ENCODE results near the gene KIF4A. TPM values are rescaled to one million over a fixed set of nuclear protein-coding genes. Genes with fewer than 3 reads are reported as not detected.
"Not testable (repeated sequence)": the region's sequence is repeated elsewhere in the genome, so short reads cannot be mapped to it uniquely, and the experiment has no call there.

The KIF4A gene
- total RNA-seq, result 2.9 TPM

- DNase-seq (ENCODE audit: low spot score in 2 of 2) (peak; percentile 60 to 82), FAIRE-seq (no peak)
These were observed at the start of gene KIF4A, which contains the start of gene PDZD11 for GRCh38 chrX:70289793-70290770. KIF4A (plus strand) TSS chrX:70290104; CDS start chrX:70290459, 355 bp downstream. PDZD11 (minus strand) TSS chrX:70289927; CDS start chrX:70289341, 586 bp downstream.

GRCh38 chrX:70240751-70241150 lies 49.2 kb upstream of the KIF4A start:
- DNase-seq (ENCODE audit: low spot score in 2 of 2) (no peak), FAIRE-seq (no peak)

GRCh38 chrX:70241501-70241900 lies 48.4 kb upstream of the KIF4A start:
- FAIRE-seq (no peak), DNase-seq (ENCODE audit: low spot score in 2 of 2) (no peak)

- DNase-seq (ENCODE audit: low spot score in 2 of 2); FAIRE-seq: not testable (repeated sequence)
These were observed 46.3 kb upstream of the KIF4A start for GRCh38 chrX:70243601-70244000.

- DNase-seq (ENCODE audit: low spot score in 2 of 2), result no peak
- FAIRE-seq, result no peak
These were observed 45.0 kb upstream of the KIF4A start for GRCh38 chrX:70244881-70245280.

- FAIRE-seq (no peak), DNase-seq (ENCODE audit: low spot score in 2 of 2) (no peak)
These were observed 42.7 kb upstream of the KIF4A start for GRCh38 chrX:70247252-70247651.

- DNase-seq (ENCODE audit: low spot score in 2 of 2) (no peak), FAIRE-seq (no peak)
These were observed 37.4 kb upstream of the KIF4A start for GRCh38 chrX:70252491-70252890.

GRCh38 chrX:70253377-70254062 lies 36.4 kb upstream of the KIF4A start:
- DNase-seq (ENCODE audit: low spot score in 2 of 2) (no peak), FAIRE-seq (no peak)

- DNase-seq (ENCODE audit: low spot score in 2 of 2) (no peak), FAIRE-seq (no peak)
These were observed 35.9 kb upstream of the KIF4A start for GRCh38 chrX:70254063-70254400.

- no peak for DNase-seq (ENCODE audit: low spot score in 2 of 2)
- FAIRE-seq, result no peak
These were observed 35.0 kb upstream of the KIF4A start for GRCh38 chrX:70254909-70255308.

- FAIRE-seq (no peak), DNase-seq (ENCODE audit: low spot score in 2 of 2) (no peak)
These were observed 34.5 kb upstream of the KIF4A start for GRCh38 chrX:70255452-70255851.

GRCh38 chrX:70257423-70258288 lies 32.2 kb upstream of the KIF4A start:
- DNase-seq (ENCODE audit: low spot score in 2 of 2), result no peak
- no peak for FAIRE-seq

GRCh38 chrX:70260104-70260503 lies 29.8 kb upstream of the KIF4A start, which contains the start of gene P2RY4:
P2RY4 (minus strand) TSS chrX:70260204; CDS start chrX:70259624, 580 bp downstream.
- FAIRE-seq, result no peak
- DNase-seq (ENCODE audit: low spot score in 2 of 2), result no peak

- DNase-seq (ENCODE audit: low spot score in 2 of 2), result peak in 1 of 2 donors; percentile 6
- FAIRE-seq, result no peak
These were observed 26.8 kb upstream of the KIF4A start for GRCh38 chrX:70262952-70263567.

GRCh38 chrX:70264784-70265183 lies 25.1 kb upstream of the KIF4A start:
- DNase-seq (ENCODE audit: low spot score in 2 of 2), result no peak
- no peak for FAIRE-seq

GRCh38 chrX:70268034-70268433 lies 21.9 kb upstream of the KIF4A start, which contains the start of gene ARR3:
ARR3 (plus strand) TSS chrX:70268334; CDS start chrX:70269386, 1,052 bp downstream.
- DNase-seq (ENCODE audit: low spot score in 2 of 2) (no peak), FAIRE-seq (no peak)

- DNase-seq (ENCODE audit: low spot score in 2 of 2); FAIRE-seq: not testable (repeated sequence)
These were observed 15.9 kb upstream of the KIF4A start for GRCh38 chrX:70274029-70274428.

- FAIRE-seq, result no peak
These were observed 10.8 kb upstream of the KIF4A start for GRCh38 chrX:70279081-70279480.

GRCh38 chrX:70280573-70280972 lies 9.3 kb upstream of the KIF4A start:
- no peak for FAIRE-seq
- no peak for DNase-seq (ENCODE audit: low spot score in 2 of 2)

More at GRCh38 chrX:70279081-70279480, 10.8 kb upstream of the KIF4A start:
- no peak for DNase-seq (ENCODE audit: low spot score in 2 of 2)

- DNase-seq (ENCODE audit: low spot score in 2 of 2) (no peak), FAIRE-seq (no peak)
These were observed 8.0 kb upstream of the KIF4A start, which contains the start of gene RAB41 for GRCh38 chrX:70281951-70282350. RAB41 (plus strand) TSS chrX:70282172; CDS start chrX:70282218, 46 bp downstream.
